H54 (cell line): Measurements from ENCODE around the gene SYNE1.

Experiments
- DNase-seq: peaks from one replicate; pipeline ENCODE4 v3.0.0; 2011; ENCODE audit warnings: low spot score, mixed read lengths; ENCODE audit not compliant: insufficient read length
- FAIRE-seq: peaks from 3 replicates; lab custom pipeline; 2011; peaks lifted over from hg19 to GRCh38; lab: Jason Lieb, UNC
- POLR2A ChIP-seq: IDR thresholded peaks from 2 replicates; pipeline ENCODE4 v1.6.1; 2011; ENCODE audit warnings: low read depth, mild to moderate bottlenecking, low read length

SYNE1 gene

GRCh38 chr6:152598421-152598820, 38.7 kb downstream of the SYNE1 start:
- TF ChIP-seq POLR2A = no peak
- no peak for FAIRE-seq
- no peak for DNase-seq

DNA sequence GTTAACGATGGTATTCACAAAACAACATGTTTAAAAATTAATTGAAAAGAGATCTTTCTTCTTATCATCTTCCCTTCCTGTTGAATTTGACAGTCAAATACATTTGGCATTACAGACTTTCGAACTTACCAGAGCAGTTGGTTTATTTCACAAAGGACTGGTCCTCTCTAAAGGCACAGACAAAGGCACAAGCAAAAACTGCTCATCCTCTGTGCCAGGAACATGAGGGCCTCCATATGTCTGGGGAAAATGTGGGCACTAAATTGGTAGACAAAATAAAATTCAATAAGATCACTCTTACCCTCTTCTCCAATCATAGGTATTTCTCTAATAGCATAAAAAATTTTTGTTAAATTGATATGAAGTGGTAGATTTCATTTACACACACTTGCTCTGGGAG, 40.4 kb downstream of the SYNE1 start:
- TF ChIP-seq POLR2A = no peak
- DNase-seq (no peak), FAIRE-seq (no peak)

- FAIRE-seq = no peak
- no peak for DNase-seq
- TF ChIP-seq POLR2A = no peak
These were observed 41.7 kb downstream of the SYNE1 start for GRCh38 chr6:152595499-152595898.

DNA sequence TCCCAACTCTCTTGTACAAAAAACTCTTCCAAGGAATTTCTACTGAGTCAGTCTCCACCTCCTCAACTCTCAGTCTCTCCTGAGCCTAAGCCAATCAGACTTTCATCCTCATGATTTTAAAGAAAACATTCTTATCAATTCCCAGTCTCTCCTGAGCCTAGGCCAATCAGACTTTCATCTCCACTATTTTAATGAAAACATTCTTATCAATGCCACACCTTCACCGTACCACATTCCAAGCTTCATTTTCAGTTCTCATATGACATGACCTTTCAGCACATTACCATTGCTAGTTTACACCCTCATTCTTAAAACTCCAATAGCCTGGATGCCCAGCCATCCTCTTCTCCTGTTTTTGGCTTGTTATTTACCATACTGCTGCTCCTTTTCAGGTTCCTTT, 42.5 kb downstream of the SYNE1 start:
- FAIRE-seq = no peak
- no peak for TF ChIP-seq POLR2A
- no peak for DNase-seq

GRCh38 chr6:152588456-152588855, 48.7 kb downstream of the SYNE1 start:
- FAIRE-seq (no peak), DNase-seq (no peak)
- TF ChIP-seq POLR2A = no peak

DNA sequence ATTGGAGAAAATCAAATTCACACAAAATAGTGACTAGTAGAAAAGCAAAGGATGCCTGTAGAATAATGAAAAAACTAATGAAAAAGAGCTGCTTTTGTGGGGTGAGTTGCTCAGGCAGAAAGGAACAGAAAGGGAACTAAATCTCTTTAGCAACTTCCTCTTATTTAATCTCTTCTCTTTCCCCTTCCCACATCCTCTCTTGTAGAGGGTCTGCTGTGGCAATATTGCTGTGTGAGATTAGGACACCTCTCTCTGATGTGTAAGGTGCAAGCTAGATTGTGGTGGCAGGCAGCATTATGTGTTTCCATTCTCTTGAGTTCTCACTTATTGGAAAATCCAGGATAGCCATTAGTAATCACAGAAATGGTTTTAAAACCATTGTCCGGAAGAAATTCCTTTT, 49.7 kb downstream of the SYNE1 start:
- DNase-seq = no peak
- TF ChIP-seq POLR2A = no peak
- FAIRE-seq = no peak

- no peak for FAIRE-seq
- DNase-seq = no peak
- TF ChIP-seq POLR2A = no peak
These were observed 51.9 kb downstream of the SYNE1 start for GRCh38 chr6:152585236-152585635.

DNA sequence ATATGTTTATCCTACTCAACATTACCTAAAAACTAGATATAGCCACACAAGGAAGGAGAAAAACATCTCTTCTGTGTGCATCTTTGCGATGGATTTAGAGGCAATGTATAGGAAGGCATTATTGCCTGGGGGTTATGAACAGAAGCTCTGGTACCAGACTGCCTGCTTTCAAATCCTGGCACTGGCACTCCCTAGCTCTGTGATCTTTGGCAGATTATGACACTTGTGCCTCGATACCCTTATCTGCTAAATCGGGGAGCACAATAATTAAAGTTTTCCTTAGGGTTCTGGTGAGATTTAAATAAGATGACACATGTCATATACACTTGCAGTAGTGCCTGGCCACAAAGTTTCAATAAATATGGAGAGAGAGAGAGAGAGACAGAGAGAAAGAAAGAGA, 53.3 kb downstream of the SYNE1 start:
- TF ChIP-seq POLR2A = no peak
- DNase-seq = no peak
- no peak for FAIRE-seq

DNA sequence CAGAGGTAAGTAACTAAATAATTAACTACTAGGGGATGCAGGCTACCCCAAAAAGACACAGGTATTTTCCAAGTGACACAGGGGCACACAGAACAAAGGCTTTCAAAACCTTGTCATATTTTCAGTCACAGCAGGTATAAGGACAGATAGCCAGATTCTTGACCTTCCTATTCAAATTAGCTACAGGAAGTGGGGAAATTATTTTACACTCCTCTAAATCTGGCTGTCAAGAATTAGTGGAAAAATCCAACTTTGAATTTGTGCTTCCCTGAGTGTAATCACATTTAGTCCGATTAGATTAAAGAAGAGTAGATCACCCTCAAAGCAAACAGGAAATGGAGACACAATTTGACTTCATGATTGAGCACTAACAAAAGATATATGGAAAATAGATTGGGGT, 60.6 kb downstream of the SYNE1 start:
- FAIRE-seq (no peak), DNase-seq (no peak)
- no peak for TF ChIP-seq POLR2A

GRCh38 chr6:152575621-152576150, 61.5 kb downstream of the SYNE1 start:
- FAIRE-seq = no peak
- no peak for DNase-seq

DNA sequence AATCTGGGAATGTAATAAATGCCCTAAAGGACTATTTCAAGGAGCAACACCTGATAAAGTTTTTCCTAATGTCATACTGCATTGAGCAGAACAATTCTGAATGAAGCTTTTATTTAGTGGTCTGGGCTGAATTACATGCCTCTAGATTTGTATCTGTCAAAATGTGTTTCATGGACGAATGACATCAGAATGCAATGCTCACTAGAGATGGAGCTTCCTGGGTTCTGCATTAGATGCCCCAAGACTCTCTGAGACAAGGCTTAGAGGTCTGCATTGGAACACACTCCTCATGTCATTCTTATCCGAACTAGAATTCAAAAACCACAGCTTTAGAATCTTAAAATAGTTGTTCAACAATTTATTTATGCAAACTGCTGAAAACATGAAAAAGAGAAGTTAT, 62.0 kb downstream of the SYNE1 start:
- FAIRE-seq = no peak
- TF ChIP-seq POLR2A = no peak

More at GRCh38 chr6:152575621-152576150, 61.5 kb downstream of the SYNE1 start:
- no peak for TF ChIP-seq POLR2A

GRCh38 chr6:152573762-152574161, 63.4 kb downstream of the SYNE1 start:
- DNase-seq = no peak
- no peak for TF ChIP-seq POLR2A
- FAIRE-seq = no peak

More for the DNA sequence above, 62.0 kb downstream of the SYNE1 start:
- no peak for DNase-seq

- no peak for FAIRE-seq
- no peak for DNase-seq
- TF ChIP-seq POLR2A = no peak
These were observed 64.6 kb downstream of the SYNE1 start for GRCh38 chr6:152572338-152573088.

DNA sequence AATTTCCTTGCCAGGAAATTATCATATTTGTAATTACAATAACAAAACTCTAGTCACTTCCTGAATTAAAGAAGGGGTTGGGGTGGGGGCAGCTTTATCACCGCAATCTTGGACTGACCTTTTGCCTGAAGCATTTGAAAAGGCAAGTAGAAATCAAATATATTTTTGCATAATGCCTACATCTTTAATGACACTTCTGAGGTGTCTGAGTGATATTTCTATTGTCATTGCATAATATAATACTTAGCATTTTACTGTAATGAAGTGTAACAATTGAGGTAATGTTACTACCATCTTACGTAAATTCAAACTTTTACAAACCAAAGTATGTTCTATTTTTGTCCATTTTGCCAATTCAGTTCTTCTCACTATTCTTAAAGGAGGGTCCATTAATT, 65.2 kb downstream of the SYNE1 start:
- no peak for DNase-seq
- no peak for FAIRE-seq
- no peak for TF ChIP-seq POLR2A

- DNase-seq (no peak), FAIRE-seq (no peak)
- no peak for TF ChIP-seq POLR2A
These were observed 66.1 kb downstream of the SYNE1 start for GRCh38 chr6:152571089-152571488.
